NCI-H146 treated with DMSO at 0.1 percent for 48 hours (cell line): ENCODE results near the gene C17orf113.

Source experiments
- DNase-seq: peaks from one replicate; lab custom pipeline; 2025; ENCODE audit not compliant: unreplicated experiment; lab: John Stamatoyannopoulos, UW

Gene C17orf113

DNA sequence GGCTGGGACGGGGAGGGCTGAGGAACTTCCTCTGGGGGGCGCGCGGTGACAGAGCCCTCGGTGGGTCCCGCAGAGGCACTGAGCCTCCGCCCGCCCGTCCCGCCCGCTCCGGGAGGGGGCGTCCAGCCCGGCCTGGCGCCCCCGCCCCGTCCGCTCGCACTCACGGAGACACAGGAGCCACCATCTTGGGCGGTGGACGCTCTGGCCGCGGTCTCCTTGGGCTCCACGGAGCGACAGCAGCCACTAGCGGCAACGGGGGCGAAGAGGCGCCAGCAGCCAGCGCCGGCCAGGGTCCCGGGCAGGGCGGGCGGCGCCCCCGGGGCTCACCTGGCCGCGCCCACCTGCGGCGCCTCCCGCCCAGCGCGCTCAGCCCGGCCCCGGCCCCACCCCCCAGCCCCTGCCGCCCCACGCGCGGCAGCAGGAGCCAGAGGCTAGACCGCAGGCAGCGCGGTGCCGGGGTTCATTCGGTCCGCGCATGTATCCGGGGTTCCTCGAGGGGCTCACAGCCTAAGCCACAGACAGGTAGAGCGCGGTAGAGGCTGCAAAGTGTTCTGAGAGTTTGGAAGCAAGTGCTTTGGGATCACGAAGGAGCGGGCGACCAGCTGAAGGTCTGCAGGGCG, at the start of gene C17orf113:
TSS of gene C17orf113 (minus strand) at position 209 of the 620 bp plus-strand sequence. CDS start 7,225 bp downstream, outside the sequence.
- peak; percentile 22 for DNase-seq

DNA sequence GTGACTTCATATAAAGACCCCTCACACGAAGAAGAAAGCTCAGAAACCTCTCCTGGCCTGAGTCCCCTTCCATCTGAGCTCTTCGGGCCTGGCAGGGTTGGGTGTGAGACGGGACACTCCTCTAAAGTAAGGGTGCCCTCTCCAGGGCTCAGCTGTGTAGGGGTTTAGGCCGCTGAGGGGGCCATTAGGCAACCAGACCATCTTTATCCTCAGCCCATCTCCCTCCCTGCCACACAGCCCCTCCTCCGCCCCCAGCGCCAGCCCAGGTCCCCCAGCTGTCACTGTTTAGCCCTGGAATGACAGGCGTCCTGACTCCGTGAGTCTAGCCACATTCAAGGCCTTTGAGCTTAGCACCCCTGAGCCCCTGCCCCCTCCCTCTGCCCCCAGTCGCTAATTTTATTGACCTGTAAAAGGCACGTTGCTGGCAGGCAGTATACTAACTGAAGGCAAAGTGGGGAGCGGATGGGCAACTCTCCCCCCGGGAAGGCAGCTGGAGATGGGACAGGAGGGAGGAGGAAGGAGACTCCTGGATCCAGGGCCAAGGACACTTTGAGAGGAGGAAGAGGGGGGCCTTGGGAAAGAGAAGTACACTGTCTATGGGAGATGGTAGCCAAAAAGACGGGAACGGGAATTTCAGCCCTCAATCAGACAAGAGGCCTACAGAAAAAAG, 48.5 kb upstream of the C17orf113 start:
- DNase-seq = no peak

DNA sequence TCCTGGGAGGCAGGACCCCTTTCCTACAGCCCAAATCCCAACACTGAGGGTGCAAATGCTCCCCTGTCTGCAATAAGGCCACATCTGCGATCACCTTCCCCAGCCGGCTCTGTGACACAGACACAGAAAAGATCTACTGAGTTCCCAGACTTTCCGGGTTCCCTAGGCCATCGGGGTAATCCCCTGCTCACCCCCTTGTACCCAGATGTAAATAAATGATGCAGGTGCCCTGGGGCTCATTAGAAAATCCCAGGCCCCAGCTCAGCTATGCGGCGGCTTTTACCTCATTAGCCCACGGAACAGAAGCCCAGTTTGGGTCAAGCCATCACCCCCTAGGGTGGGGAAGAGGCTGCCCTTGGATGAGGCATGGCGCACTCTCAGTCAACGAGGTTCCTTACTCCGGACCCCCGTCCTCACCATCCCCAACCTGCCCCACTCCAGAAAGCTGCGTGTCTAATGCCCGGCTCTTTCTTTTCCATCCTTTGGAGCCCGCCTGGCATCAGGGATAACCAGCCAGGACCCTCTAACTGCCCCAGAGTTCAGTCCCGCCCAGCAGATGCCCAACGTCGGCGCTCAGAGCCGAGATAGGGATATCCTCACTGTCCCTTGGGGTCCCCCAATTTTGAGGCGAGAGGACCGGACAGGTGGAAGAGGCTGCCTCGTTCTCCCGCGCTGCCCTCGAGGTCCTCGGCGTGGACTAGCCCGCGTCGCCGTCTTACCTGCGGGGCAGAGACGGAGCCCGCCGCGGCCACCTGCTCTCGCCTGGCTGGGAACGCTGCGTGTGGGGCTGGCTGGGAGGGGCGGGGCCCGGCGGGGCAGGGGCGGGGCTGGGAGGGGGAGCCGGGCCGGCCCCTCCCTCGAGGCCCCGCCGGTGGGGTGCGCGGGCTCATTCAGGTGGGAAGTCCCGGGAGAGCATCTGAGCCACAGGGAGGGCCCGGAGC, 47.6 kb upstream of the C17orf113 start, which contains the start of gene ZNF385C:
TSS of gene ZNF385C (minus strand) at position 783 of the 941 bp plus-strand sequence. CDS start 35,417 bp downstream, outside the sequence.
- DNase-seq = no peak

DNA sequence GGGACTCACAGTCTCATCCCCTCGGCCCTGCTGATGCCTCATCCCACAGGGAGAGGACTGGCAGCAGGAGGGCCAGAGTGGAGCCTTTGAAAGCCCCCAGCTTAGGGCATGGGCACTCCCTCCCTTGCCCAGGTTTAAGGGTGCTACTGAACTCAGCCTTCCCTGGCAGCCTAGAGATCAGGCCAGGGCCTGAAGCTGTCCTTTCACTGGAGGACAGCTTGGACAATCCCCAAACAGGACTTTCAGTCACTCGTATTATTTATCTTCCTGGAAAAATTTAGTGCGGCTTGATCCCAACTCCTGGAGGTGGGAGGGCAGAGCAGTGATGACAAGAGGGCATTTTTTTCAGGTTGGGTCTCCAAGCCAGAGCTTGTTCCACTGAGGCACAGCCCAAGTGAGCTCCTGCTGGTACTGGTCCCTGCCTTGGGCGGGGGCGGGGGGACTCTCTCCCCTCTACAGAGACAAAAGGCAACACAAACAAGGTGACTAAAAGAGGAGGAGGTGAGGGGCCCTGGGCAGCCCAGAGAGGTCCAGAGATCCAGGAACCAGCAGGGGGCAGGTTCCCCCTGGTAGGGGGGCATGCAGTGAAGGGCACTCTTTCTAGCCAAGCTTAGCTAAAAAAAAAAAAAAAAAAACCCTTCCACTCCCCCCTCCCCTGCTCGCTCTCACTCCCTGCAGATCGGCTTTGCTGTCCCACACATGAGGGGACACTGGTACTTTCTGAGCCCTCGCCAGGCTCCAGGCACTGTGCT, 46.1 kb upstream of the C17orf113 start:
- DNase-seq = no peak

DNA sequence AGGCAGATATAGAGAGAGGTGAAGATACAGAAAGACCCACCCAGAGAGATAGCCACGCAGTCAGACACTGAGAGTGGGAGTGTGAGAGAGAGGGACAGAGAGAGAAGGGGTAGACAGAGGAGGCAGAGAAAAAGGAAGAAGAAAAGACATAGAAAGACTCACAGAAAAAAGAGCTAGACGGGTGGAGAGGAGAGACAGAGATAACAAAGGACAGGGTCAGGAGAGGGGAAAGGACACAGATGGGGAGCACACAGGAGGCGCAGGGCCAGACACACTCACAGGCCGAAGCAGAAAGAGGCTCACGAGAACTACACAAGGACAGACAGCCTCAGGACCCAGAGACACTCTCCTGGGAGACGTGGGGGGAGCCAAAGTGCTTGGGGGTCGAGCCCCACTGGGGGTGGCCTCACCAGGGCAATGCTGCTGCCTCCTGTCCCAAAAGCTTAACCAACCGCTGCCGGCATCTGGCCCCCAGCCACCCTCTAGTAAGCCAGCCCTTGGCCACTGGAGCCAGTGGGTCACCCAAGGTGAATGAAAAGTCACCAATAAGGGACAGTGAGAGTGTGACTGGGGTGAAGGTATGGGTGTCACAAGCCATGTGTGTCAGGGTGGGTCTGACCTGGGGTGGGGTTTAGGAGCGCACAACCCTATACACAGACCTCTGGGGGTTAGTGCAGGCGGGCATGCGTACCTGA, 44.1 kb upstream of the C17orf113 start:
- DNase-seq = no peak

DNA sequence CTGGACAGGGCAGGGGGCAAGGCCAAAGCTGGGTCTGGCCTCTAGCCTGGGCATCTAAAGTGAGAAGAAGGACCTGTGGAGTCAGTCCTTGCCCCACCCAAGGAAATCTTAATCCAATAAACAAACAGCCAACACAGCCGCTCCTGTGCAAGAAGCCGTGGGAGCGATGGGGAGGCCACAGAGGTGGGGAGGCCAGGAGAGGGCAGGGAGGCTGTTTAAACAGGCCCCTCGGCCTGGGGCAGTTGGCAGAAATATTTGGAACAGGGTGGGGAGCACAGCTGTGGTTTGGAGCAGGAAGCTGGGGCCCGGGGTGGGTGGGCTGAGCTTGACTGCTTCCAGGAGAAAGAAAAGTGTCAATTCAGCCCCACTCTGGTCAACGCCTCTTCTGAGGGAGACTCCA, 42.5 kb upstream of the C17orf113 start:
- DNase-seq = no peak

DNA sequence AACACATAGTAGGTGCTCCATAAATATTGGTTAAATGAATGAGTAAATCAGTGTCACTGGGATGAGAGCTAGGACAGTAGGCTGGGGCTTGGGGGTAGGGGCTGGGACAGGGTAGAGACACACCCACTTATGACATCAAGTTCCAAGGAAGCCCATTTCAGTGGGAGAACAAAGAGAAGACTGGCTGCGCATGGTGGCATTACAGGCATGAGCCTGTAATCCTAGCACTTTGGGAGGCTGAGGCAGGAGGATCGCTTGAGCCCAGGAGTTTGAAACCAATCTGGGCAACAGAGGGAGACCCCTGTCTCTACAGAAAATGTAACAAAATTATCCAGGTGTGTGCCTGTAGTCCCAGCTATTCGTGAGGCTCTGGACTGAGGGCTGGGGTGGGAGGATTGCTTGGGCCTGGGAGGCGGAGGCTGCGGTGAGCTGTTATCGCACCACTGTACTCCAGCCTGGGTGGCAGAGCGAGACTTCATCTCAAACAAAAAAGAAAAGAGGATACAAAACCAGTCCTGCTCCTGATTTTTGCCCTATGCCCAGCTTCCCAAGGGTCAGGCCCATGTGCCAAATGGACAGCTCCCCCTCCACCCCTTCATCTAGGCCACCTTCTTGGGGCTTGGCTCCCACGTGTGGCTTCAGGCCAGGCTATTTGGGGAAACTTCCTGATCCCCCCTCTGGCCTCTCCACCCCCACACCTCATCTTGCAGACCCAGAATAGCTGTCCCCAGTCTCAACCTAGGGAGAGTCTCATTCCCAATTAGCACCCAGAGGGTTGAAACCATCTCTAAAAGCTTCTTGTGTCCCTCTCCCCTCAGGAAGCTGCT, 40.8 kb upstream of the C17orf113 start:
- no peak for DNase-seq

DNA sequence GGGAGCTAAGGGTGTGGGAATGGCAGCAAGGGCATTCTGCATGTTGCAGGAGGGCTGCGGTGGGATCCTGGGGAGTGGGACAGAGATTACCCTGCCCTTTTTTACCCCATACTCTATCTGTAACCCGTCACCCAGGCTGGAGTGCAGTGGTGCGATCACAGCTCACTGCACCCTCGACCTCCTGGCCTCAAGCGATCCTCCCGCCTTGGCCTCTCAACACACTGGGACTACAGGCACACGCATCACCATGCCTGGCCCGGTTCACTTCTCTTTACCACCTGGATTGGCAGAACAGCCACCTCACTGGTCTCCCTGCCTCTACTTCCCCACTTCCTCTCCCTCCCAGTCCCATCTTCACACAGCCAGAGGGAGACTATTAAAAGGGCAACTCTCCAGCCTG, 38.3 kb upstream of the C17orf113 start:
- no peak for DNase-seq

DNA sequence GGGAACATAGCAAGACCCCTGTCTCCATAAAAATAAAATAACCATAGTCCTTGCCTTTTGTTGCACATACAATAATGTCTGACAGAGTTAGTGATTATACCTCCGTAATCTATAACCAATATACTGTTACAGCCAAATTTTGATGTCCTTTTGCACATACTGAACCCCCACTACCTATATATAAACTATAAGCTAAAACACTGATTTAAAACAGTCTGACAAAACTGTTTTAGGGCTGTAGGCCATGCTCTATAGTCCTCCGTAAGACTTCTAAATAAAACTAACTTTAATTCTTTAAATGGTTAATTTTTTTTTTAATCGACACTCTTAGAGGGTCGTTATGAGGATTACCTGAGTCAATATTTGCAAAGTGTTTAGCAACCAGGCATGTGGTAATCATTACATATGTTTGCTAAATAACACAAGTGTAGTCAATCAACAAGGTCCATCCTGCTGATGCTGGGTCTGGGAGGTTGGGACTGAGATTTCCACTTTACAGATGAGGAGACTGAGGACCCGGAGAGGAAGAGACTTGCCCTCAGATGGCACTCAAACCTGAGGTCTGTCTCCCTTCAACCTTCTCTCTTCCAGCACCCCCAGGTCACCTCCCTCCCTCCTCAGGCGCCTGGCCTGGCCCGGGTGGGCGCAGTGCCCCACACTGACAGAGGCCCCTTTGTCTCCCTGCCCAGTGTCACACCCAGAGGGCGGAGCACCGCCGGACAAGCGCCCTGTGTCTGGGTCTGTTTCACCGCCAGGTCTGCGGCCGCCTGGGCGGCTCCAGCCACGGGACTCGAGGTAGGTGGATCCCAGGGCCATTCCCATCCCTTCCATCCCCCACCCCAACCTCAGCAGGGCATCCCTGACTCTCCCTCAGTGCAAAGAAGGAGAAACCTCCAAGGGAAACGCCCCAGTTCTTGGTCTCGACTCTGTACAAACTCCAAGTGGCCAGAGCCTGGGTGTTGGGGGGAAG, 37.6 kb upstream of the C17orf113 start:
- no peak for DNase-seq

DNA sequence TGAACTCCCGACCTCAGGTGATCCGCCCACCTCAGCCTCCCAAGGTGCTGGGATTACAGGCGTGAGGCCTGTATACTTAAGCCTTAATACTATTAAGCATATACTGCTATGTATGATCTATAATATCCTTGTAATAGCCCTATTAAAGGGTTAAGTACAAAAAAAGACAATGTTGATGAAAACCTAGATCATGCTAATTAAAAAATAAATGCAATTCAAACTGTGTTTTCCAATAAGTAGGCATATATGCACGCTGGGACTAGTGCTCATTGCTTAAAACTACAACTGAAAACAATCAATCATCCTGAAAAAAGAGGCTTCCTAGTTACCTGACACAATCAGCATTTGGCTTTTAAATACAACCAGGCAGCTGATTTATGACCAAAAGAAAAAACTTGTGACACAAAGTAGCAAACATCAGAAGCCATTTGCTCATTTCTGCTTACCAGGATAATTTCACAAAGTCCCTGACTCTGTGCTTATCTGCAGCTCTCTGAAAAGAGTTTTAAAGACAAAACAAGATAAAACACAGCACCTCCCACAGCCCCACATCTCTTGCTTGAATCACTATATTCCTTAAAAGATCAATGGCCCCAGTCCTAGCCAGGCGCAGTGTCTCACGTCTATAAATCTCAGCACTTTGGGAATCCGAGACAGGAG, 36.8 kb upstream of the C17orf113 start:
- no peak for DNase-seq

DNA sequence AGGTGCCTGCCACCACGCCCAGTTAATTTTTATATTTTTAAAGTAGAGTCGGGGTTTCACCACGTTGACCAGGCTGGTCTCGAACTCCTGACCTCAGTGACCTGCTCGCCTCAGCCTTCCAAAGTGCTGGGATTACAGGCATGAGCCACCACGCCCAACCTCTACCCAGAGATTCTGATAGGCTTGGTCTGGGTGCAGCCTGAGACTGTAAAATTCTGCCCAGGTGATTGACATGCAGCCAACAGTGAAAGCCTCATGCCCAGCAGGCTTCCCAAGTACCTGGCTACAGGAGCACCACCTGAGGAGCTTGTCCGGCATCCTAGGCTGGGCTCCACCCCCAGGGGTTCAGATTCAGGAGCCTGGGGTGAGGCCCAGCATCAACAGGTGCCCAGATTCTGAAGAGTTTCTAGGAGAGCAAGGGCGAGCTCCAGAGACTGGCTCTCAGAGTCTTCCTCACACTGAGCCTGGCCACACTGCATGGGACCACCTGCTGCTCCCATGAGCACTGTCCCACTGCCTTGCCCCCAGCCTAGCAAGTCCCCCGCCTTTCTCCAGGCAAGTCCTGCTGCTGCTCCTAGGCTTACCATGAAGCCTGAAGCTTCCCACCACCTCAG, 31.2 kb upstream of the C17orf113 start:
- DNase-seq = no peak

DNA sequence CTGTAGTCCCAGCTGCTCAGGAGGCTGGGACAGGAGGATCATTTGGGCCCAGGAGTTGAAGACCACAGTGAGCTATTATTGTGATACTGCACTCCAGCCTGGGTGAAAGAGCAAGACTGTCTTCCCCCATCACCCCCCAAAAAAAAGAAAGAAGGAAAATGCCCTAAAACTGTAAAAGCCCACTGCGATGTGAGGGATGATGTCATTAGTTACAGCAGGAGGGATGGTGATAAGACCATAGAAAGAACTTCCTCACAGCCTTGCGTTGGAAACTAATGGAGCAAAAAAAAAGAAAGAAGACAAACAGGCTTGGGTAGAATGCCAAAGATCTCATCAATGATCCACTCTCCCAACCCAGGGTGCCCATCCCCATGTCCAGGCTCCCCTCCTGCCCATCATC, 29.1 kb upstream of the C17orf113 start:
- DNase-seq = no peak

DNA sequence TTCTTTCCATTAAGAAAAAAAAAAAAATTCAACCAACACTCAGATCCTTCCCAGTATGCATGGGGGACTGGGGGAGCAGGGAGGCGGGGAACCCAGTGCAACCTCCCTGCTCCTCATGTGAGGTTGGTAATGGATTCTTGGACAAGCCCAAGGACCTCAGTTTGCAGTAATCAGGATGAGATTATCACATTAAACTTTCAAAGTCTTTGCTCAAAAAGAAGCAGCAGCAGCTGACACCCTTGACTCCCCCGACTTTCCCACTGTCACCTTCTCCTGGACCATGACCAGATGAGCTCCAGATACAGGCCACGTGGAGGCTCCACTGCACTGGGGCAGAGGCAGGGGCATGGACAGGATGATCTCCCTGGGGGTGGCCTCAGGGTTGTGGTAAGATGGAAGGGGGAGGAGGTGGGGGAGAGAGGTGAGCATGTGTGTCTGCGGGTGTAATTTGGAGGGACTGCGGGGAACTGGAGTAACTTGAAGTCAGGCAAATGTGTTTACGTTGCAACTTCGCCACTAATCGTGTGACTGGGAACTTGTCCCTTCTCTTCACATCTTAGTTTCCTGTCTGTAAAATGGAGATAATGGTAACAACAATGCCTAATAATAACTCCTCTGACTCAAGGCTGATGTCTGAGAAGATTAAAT, 28.1 kb upstream of the C17orf113 start:
- DNase-seq = no peak

DNA sequence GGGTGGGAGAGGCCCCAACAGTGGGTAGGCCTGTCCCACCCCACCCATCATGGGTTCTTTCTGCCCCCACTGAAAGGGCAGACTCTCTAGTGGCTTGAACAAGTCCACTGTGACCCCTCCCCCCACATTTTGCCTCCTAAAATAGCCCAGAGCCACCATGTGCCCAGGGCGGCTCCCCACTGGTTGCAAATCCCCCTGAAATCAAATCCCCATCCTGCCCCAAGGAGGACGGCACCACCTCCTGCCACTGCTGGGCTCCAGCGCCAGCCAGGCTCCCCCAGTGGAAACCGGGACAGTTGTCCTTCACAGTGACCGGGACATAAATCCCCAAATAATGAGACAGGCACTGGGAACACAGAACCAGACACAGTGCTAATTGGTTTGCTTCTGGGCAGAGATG, 27.4 kb upstream of the C17orf113 start:
- DNase-seq = no peak

DNA sequence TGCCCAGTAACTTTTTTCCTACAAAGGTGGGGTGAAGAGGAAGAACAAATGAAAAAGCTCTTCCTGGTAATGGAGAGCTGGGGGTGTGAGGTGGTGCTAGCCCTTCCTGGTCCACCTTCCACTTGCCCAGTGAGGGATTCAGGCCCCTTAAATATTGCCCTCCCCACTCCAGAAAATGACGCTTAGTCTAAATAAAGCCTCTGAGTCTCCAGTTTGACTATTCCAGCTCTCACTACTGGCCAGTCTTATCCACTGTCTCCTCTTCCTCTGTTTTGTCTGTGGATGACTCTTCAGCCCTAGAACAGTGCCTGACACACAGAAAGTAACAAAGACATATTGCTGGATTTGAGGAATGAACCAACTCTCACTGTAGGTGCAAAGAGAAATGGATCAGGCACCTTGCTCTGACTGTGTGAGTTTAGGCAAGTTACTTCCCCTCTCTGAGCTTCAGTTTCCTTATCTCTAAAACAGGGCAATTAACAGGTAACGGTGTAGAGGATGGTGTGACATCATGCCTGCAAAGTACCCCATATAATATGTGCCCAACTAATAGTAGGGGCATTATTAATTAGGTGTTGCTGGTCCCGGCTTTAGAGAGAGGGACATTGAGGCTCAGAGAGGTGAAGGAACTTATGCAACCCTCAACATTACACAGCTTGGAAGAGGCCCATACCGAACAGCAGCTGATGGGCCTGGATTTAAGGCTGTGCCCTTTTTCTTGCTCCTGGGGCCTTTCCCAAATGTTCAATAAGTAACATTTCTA, 26.6 kb upstream of the C17orf113 start:
- DNase-seq = no peak

DNA sequence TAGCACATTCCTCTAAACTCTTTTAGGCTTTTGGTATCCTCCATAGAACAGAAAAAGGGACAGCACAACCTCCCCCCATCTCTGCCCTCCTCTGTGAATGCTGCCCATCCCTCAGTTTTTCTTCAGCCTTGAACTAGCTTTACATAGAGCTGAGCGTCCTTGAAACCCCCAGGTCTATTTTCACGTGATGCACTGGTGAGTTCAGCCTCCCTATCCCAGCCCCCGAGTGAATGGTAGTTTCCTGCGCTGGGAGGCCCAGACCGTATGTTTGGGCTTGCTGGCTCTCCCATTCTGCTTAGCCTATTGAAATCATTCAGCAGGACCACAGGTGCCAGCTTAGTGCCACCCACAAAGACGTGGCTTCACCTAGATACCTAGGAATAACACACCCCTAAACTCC, 25.4 kb upstream of the C17orf113 start:
- DNase-seq = no peak
